GM12875 (cell line): ENCODE results near the gene PLB1.

Source experiments
- H3K4me3 ChIP-seq: one replicate; pipeline ENCODE4 v1.5.1; 2011; ENCODE audit warnings: low read depth, low read length, control low read depth
- TF ChIP-seq, protein P1 (sequence below): IDR thresholded peaks from 2 replicates; pipeline ENCODE4 v1.5.1; 2011; ENCODE audit warnings: low read depth, mild to moderate bottlenecking, control low read depth, inconsistent platforms, low read length, moderate library complexity, borderline replicate concordance; ENCODE audit not compliant: insufficient read depth

The PLB1 gene

DNA sequence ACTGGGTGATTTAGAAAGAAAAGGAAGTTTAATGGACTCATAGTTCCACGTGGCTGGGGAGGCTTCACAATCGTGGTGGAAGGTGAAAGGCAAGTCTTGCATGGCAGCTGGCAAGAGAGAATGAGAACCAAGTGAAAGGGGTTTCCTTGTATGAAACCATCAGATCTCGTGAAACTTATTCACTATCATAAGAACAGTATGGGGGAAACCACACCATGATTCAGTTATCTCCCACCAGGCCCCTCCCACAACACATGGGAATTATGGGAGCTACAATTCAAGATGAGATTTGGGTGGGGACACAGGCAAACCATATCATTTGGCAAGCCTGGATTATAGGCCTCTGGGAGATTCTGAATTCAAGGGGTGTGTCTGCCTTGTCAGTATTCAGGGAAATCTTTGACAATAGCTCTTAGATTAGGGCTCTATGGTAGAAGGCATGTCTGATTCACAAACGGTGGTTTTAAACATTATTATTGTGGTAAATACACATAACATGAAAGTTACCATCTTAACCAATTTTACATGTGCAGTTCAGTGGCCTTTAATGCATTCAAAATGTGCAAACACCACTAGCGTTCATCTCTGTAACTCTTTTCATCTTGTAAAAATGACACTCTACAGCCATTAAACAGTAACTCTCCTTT lies 15.3 kb upstream of the PLB1 start:
- H3K4me3 ChIP-seq = no peak overlapping the region
- TF ChIP-seq, protein P1, sequence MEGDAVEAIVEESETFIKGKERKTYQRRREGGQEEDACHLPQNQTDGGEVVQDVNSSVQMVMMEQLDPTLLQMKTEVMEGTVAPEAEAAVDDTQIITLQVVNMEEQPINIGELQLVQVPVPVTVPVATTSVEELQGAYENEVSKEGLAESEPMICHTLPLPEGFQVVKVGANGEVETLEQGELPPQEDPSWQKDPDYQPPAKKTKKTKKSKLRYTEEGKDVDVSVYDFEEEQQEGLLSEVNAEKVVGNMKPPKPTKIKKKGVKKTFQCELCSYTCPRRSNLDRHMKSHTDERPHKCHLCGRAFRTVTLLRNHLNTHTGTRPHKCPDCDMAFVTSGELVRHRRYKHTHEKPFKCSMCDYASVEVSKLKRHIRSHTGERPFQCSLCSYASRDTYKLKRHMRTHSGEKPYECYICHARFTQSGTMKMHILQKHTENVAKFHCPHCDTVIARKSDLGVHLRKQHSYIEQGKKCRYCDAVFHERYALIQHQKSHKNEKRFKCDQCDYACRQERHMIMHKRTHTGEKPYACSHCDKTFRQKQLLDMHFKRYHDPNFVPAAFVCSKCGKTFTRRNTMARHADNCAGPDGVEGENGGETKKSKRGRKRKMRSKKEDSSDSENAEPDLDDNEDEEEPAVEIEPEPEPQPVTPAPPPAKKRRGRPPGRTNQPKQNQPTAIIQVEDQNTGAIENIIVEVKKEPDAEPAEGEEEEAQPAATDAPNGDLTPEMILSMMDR = no peak

DNA sequence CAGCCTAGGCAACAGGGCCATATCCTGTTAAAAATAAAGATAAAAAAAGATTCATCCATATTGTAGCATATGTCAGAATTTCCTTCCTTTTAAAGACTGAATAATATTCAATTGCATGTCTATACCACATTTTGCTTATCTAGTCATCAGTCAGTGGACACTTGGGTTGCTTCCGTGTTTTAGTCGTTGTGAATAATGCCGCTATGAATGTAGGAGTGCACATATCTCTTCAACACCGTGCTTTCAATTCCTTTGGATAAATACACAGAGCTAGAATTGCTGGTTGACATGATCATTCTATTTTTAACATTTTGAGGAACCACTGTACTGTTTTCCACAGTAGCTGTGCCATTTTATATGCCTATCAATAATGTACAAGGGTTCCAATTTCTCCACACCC lies 14.0 kb upstream of the PLB1 start:
- no peak overlapping the region for H3K4me3 ChIP-seq

DNA sequence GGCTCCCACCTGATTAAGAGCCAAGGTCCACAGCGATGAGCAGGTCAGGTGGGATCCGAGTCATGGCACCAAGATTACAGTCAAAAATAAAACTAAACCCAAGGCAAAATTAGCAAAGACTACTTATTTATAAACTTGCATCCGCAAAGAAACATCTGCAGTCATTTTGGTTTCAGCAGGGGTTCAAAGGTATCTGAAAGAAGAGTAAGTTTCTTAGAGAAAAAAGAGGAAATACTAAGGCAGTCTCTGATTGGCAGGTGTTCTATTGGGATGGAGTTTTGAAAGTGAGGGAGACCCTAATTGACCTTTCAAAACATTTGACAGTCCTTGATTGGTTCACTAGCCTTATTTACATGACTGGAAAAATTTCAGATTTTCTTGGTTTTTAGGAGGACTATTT lies 11.0 kb upstream of the PLB1 start:
- no peak overlapping the region for H3K4me3 ChIP-seq
- TF ChIP-seq, protein P1 = no peak

More for the DNA sequence above, 14.0 kb upstream of the PLB1 start:
- TF ChIP-seq, protein P1 = no peak

DNA sequence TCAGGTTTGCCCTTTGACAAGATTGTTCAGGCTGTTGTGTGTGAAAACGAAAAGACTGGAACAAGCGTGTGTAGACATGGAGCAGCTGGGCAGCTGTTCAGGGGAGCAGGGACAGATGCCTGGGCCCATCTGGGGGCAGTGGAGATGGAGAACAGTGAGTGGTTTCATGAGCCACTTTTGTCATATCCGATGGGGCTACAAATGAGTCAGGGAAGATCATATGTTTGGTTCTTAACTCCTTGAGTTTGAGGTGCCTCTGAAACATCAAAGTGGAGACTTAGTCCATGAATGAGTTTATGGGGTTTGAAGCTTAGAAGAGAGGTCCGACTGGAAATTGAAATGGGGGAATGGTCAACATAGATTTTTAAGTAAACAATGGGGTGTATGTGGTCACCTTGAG lies 9.3 kb upstream of the PLB1 start:
- TF ChIP-seq, protein P1 = no peak
- no peak overlapping the region for H3K4me3 ChIP-seq

DNA sequence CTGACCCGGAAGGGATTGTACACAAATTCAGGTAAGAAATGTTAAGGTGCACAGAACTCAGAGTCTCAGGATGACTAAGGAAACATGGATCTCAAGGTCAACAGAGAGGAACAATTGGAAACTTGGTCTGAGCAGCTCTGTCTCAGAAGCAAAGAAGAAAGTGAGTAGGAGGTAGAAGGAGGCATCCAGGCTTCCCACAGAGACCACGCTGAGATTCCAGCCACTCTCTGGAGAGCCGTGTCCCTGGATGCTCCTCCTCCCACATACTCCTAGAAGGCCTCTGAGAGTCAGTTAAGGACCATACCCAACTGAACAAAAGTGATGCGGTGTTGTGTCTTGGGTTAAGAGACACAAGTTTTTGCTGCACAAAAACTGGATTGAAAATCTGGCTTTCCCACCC lies 8.6 kb upstream of the PLB1 start:
- TF ChIP-seq, protein P1 = no peak
- H3K4me3 ChIP-seq = no peak overlapping the region

DNA sequence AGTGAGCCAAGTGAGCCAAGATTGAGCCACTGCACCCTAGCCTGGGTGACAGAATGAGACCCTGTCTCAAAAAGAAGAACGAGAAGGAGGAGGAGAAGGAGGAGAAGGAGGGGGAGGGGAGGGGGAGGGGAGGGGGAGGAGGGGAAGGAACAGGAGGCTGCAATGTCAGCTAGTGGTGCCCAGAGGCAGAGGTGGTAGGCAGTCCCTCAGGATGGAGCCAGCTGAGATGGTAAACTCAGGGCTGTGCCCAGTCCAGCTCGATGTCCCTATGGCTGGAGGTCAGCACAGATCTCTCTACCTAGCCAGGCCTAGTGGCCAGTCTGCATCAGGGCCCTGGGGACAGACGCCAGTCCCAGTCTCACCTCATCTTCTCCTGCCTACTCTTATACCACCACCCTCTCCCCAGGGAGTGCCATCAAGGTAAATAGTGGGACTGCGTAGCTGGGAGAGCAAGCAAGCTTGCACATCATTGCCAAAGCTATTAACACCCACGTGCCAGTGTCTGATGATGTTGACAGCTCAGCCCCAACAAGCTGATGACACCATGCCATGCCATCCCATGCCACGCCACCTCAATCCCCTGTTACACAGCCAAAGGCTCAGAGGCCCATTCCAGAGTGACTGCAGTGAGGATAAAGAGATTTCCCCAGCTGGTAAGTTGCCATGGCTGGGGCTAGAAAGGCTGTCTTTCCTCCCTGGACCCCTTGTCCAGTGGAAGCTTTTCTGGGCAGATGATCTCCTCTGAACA lies 7.6 kb upstream of the PLB1 start:
- TF ChIP-seq, protein P1 = no peak
- no peak overlapping the region for H3K4me3 ChIP-seq
